Activated CD4-positive, alpha-beta T cell treated with anti-CD3 and anti-CD28 coated beads, Interleukin-2, amount 10 ng/mL, durations not matched to agents 7 days and 5 days (primary cell): ENCODE data around the gene EFNB2. TPM values are rescaled to one million over a fixed set of nuclear protein-coding genes. Genes with fewer than 3 reads are reported as not detected.
A peak's percentile ranks its signal among the peaks of the same experiment; 100 is the strongest.

Experiments used
- CTCF ChIA-PET: fragments of 350-600 bp; sonication (Branson Sonifier 250); formaldehyde crosslinking; loops from one replicate; lab custom pipeline; 2021; ENCODE audit warnings: antibody characterized with exemption; lab: Charles Lee
- POLR2A ChIA-PET: fragments of 350-600 bp; sonication (Branson Sonifier 250); formaldehyde crosslinking; loops from one replicate; lab custom pipeline; 2021; ENCODE audit warnings: antibody characterized with exemption; lab: Charles Lee
- DNase-seq: peaks from one replicate; pipeline ENCODE4 v3.0.0-alpha.2; 2020
- H3K27ac Mint-ChIP-seq: one replicate; pipeline ENCODE4 v1.8.0; 2021; ENCODE audit warnings: mild to moderate bottlenecking, moderate library complexity, mixed read lengths
- H3K27me3 Mint-ChIP-seq: one replicate; pipeline ENCODE4 v1.8.0; 2021; ENCODE audit warnings: mixed read lengths
- H3K36me3 Mint-ChIP-seq: one replicate; pipeline ENCODE4 v1.8.0; 2021; ENCODE audit warnings: low read depth, mixed read lengths
- H3K4me1 Mint-ChIP-seq: one replicate; pipeline ENCODE4 v1.8.0; 2021; ENCODE audit warnings: mixed read lengths
- H3K4me3 Mint-ChIP-seq: one replicate; pipeline ENCODE4 v1.8.0; 2021; ENCODE audit warnings: mild to moderate bottlenecking, moderate library complexity, mixed read lengths
- H3K9me3 Mint-ChIP-seq: one replicate; pipeline ENCODE4 v1.8.0; 2021; ENCODE audit warnings: mixed read lengths
- total RNA-seq, 2 experiments: library from RNA; stranded (reverse); gene quantifications; one replicate each; pipeline ENCODE4 v1.2.3, GENCODE V29; 2021

EFNB2 gene
- total RNA-seq, 2 experiments from 2014 or later: 0.04 to 0.10 TPM

GRCh38 chr13:106537521-106537920, 2.1 kb upstream of the EFNB2 start:
- POLR2A ChIA-PET: no interaction called here
- DNase-seq: no peak
- Mint-ChIP-seq H3K27me3 (peaks cover 20% of the 10 kb centered on the region), H3K27ac (no peak overlapping the region), H3K4me1 (peaks cover 16% of the 10 kb centered on the region), H3K4me3 (no peak overlapping the region), H3K36me3 (peaks cover 14% of the 10 kb centered on the region), H3K9me3 (no peaks in the 10 kb centered on the region)
- CTCF ChIA-PET: interaction anchor here (3.7 kb wide), 1 partner anchor 31 kb away, joined by 30 read pairs; the partner anchor contains the start of gene ARGLU1

- Mint-ChIP-seq H3K4me1 (peaks cover 16% of the 10 kb centered on the region), H3K4me3 (peak overlapping the region; percentile 83), H3K27ac (peak overlapping the region; percentile 83), H3K36me3 (peaks cover 9% of the 10 kb centered on the region), H3K27me3 (peaks cover 30% of the 10 kb centered on the region), H3K9me3 (no peaks in the 10 kb centered on the region)
- CTCF ChIA-PET: interaction anchor here (0.8 to 3.7 kb wide), 8 partner anchors 10 to 1399 kb away, joined by 3 to 30 read pairs (median 5); partner anchors contain the start of gene ARGLU1
- POLR2A ChIA-PET: no interaction called here
- DNase-seq: peak; percentile 86
Measured at GRCh38 chr13:106536244-106537034, 977 bp upstream of the EFNB2 start.

GRCh38 chr13:106534639-106535551, 567 bp downstream of the EFNB2 start:
- Mint-ChIP-seq H3K9me3 (no peaks in the 10 kb centered on the region), H3K4me3 (peak overlapping the region; percentile 77), H3K27ac (no peak overlapping the region), H3K27me3 (peaks cover 44% of the 10 kb centered on the region), H3K4me1 (peaks cover 16% of the 10 kb centered on the region), H3K36me3 (no peaks in the 10 kb centered on the region)
- POLR2A ChIA-PET: no interaction called here
- DNase-seq: no peak
- CTCF ChIA-PET: interaction anchor here (1.1 to 3.7 kb wide), 3 partner anchors 29 to 1397 kb away, joined by 3 to 30 read pairs (median 3); partner anchors contain the start of gene ARGLU1

GRCh38 chr13:106533943-106534638, 1.4 kb downstream of the EFNB2 start:
- Mint-ChIP-seq H3K27ac (no peak overlapping the region), H3K4me3 (peak overlapping the region; percentile 46), H3K36me3 (no peaks in the 10 kb centered on the region), H3K27me3 (peaks cover 52% of the 10 kb centered on the region), H3K9me3 (no peaks in the 10 kb centered on the region), H3K4me1 (peaks cover 16% of the 10 kb centered on the region)
- DNase-seq: no peak
- POLR2A ChIA-PET: no interaction called here
- CTCF ChIA-PET: interaction anchor here (1.1 to 3.7 kb wide), 2 partner anchors 28 to 34 kb away, joined by 3 to 30 read pairs; partner anchors contain the start of gene ARGLU1

GRCh38 chr13:106533101-106533942, 2.1 kb downstream of the EFNB2 start:
- Mint-ChIP-seq H3K27ac (no peak overlapping the region), H3K27me3 (peaks cover 52% of the 10 kb centered on the region), H3K9me3 (no peaks in the 10 kb centered on the region), H3K4me1 (peaks cover 16% of the 10 kb centered on the region), H3K36me3 (no peaks in the 10 kb centered on the region), H3K4me3 (peak overlapping the region; percentile 46)
- CTCF ChIA-PET: interaction anchor here (1.1 kb wide), 1 partner anchor 27 kb away, joined by 3 read pairs; no protein-coding TSS in a partner anchor
- DNase-seq: no peak
- POLR2A ChIA-PET: no interaction called here

GRCh38 chr13:106532111-106532929, 3.1 kb downstream of the EFNB2 start:
- DNase-seq: no peak
- CTCF ChIA-PET: interaction anchor here (0.6 kb wide), 1 partner anchor 1113 kb away, joined by 4 read pairs; no protein-coding TSS in a partner anchor
- H3K36me3 Mint-ChIP-seq: no peaks in the 10 kb centered on the region
- H3K9me3 Mint-ChIP-seq: no peaks in the 10 kb centered on the region
- H3K4me1 Mint-ChIP-seq: peaks cover 16% of the 10 kb centered on the region
- peaks cover 55% of the 10 kb centered on the region for H3K27me3 Mint-ChIP-seq
- POLR2A ChIA-PET: no interaction called here
- no peak overlapping the region for H3K4me3 Mint-ChIP-seq
- H3K27ac Mint-ChIP-seq: no peak overlapping the region

- Mint-ChIP-seq H3K36me3 (no peaks in the 10 kb centered on the region), H3K27me3 (peaks cover 51% of the 10 kb centered on the region), H3K9me3 (no peaks in the 10 kb centered on the region), H3K4me1 (peaks cover 11% of the 10 kb centered on the region), H3K27ac (no peak overlapping the region), H3K4me3 (no peak overlapping the region)
- DNase-seq: no peak
- ChIA-PET CTCF (no interaction called here), POLR2A (no interaction called here)
Measured at GRCh38 chr13:106530980-106531481, 4.4 kb downstream of the EFNB2 start.

- H3K36me3 Mint-ChIP-seq: no peaks in the 10 kb centered on the region
- ChIA-PET POLR2A (no interaction called here), CTCF (interaction anchor here (0.6 kb wide), 1 partner anchor 480 kb away, joined by 5 read pairs; no protein-coding TSS in a partner anchor)
- no peaks in the 10 kb centered on the region for H3K9me3 Mint-ChIP-seq
- peaks cover 11% of the 10 kb centered on the region for H3K4me1 Mint-ChIP-seq
- H3K27ac Mint-ChIP-seq: no peak overlapping the region
- no peak for DNase-seq
- H3K4me3 Mint-ChIP-seq: no peak overlapping the region
- H3K27me3 Mint-ChIP-seq: peaks cover 51% of the 10 kb centered on the region
Measured at GRCh38 chr13:106530171-106530851, 5.2 kb downstream of the EFNB2 start.

- no peaks in the 10 kb centered on the region for H3K9me3 Mint-ChIP-seq
- peaks cover 11% of the 10 kb centered on the region for H3K4me1 Mint-ChIP-seq
- CTCF ChIA-PET: interaction anchor here (0.5 to 1.6 kb wide), 2 partner anchors 13 to 345 kb away, joined by 3 read pairs; no protein-coding TSS in a partner anchor
- POLR2A ChIA-PET: no interaction called here
- no peak for DNase-seq
- no peak overlapping the region for H3K27ac Mint-ChIP-seq
- no peaks in the 10 kb centered on the region for H3K36me3 Mint-ChIP-seq
- H3K4me3 Mint-ChIP-seq: no peak overlapping the region
- peaks cover 50% of the 10 kb centered on the region for H3K27me3 Mint-ChIP-seq
Measured at GRCh38 chr13:106529415-106530170, 5.9 kb downstream of the EFNB2 start.
